Parathyroid adenoma (tissue), 2 donors: Measurements from ENCODE around the gene COL23A1.

Source experiments
- H2AFZ ChIP-seq: fragments of 300-600 bp; sonication (generic); one replicate; pipeline ENCODE4 v1.7.0; 2017; ENCODE audit warnings: antibody characterized with exemption, mild to moderate bottlenecking
- H3K27ac ChIP-seq: fragments of 300-600 bp; sonication (generic); one replicate; pipeline ENCODE4 v1.7.0; 2017
- H3K27me3 ChIP-seq: fragments of 300-600 bp; sonication (generic); one replicate; pipeline ENCODE4 v1.7.0; 2017; ENCODE audit warnings: low read length; ENCODE audit not compliant: control insufficient read depth, insufficient read depth
- H3K36me3 ChIP-seq: fragments of 300-600 bp; sonication (generic); one replicate; pipeline ENCODE4 v1.7.0; 2017; ENCODE audit warnings: low read length; ENCODE audit not compliant: control insufficient read depth, insufficient read depth
- H3K4me1 ChIP-seq: fragments of 300-600 bp; sonication (generic); one replicate; pipeline ENCODE4 v1.7.0; 2017; ENCODE audit warnings: control low read depth
- H3K4me2 ChIP-seq: fragments of 300-600 bp; sonication (generic); one replicate; pipeline ENCODE4 v1.7.0; 2017; ENCODE audit warnings: low read length
- H3K4me3 ChIP-seq: fragments of 300-600 bp; sonication (generic); one replicate; pipeline ENCODE4 v1.7.0; 2017; ENCODE audit warnings: low read depth, low read length
- H3K79me2 ChIP-seq: fragments of 300-600 bp; sonication (generic); one replicate; pipeline ENCODE4 v1.7.0; 2017; ENCODE audit warnings: control low read depth
- H3K9ac ChIP-seq: fragments of 300-600 bp; sonication (generic); one replicate; pipeline ENCODE4 v1.7.0; 2017; ENCODE audit warnings: mild to moderate bottlenecking
- H3K9me3 ChIP-seq: fragments of 300-600 bp; sonication (generic); one replicate; pipeline ENCODE4 v1.7.0; 2017; ENCODE audit warnings: low read length; ENCODE audit not compliant: control insufficient read depth
- CTCF ChIP-seq: fragments of 300-600 bp; sonication (generic); IDR thresholded peaks from one replicate; pipeline ENCODE4 v1.7.0; 2017; ENCODE audit warnings: antibody characterized with exemption, mild to moderate bottlenecking
- donor health status: primary hyperparathyroidism.

Gene COL23A1

GRCh38 chr5:178347956-178348355, 242.2 kb downstream of the COL23A1 start:
- Histone ChIP-seq H3K4me1 (no peaks in the 10 kb centered on the region), H2AFZ (no peak overlapping the region), H3K4me3 (no peak overlapping the region), H3K36me3 (no peaks in the 10 kb centered on the region), H3K9me3 (no peaks in the 10 kb centered on the region), H3K79me2 (no peaks in the 10 kb centered on the region), H3K9ac (no peak overlapping the region), H3K4me2 (no peak overlapping the region), H3K27ac (no peak overlapping the region), H3K27me3 (no peaks in the 10 kb centered on the region)
- no peak for TF ChIP-seq CTCF

GRCh38 chr5:178346607-178347334, 243.4 kb downstream of the COL23A1 start:
- H3K4me3 ChIP-seq = no peak overlapping the region
- no peaks in the 10 kb centered on the region for H3K36me3 ChIP-seq
- no peaks in the 10 kb centered on the region for H3K27me3 ChIP-seq
- TF ChIP-seq CTCF = no peak
- H2AFZ ChIP-seq = no peak overlapping the region
- no peak overlapping the region for H3K27ac ChIP-seq
- no peak overlapping the region for H3K9ac ChIP-seq
- no peak overlapping the region for H3K4me2 ChIP-seq
- no peaks in the 10 kb centered on the region for H3K4me1 ChIP-seq
- no peaks in the 10 kb centered on the region for H3K9me3 ChIP-seq
- H3K79me2 ChIP-seq = no peaks in the 10 kb centered on the region

- no peak for TF ChIP-seq CTCF
- no peaks in the 10 kb centered on the region for H3K36me3 ChIP-seq
- H3K79me2 ChIP-seq = no peaks in the 10 kb centered on the region
- no peaks in the 10 kb centered on the region for H3K9me3 ChIP-seq
- no peak overlapping the region for H3K4me2 ChIP-seq
- H3K9ac ChIP-seq = no peak overlapping the region
- H3K27me3 ChIP-seq = no peaks in the 10 kb centered on the region
- H3K27ac ChIP-seq = no peak overlapping the region
- H2AFZ ChIP-seq = no peak overlapping the region
- H3K4me3 ChIP-seq = no peak overlapping the region
- no peaks in the 10 kb centered on the region for H3K4me1 ChIP-seq
These were observed 246.9 kb downstream of the COL23A1 start for GRCh38 chr5:178343306-178343705.

GRCh38 chr5:178341851-178342140, 248.4 kb downstream of the COL23A1 start:
- Histone ChIP-seq H3K4me3 (no peak overlapping the region), H3K4me2 (no peak overlapping the region), H3K27ac (no peak overlapping the region), H3K9me3 (no peaks in the 10 kb centered on the region), H3K4me1 (no peaks in the 10 kb centered on the region), H3K36me3 (no peaks in the 10 kb centered on the region), H3K27me3 (no peaks in the 10 kb centered on the region), H3K9ac (no peak overlapping the region), H2AFZ (no peak overlapping the region), H3K79me2 (no peaks in the 10 kb centered on the region)
- TF ChIP-seq CTCF = no peak
